Subcutaneous adipose tissue (tissue), 4 donors: ENCODE data around the gene FIGNL2. TPM values are rescaled to one million over a fixed set of nuclear protein-coding genes. Genes with fewer than 3 reads are reported as not detected.

ENCODE experiments used
- total RNA-seq, 4 donors: library from RNA; depleted of rRNA; stranded (reverse); fragments of >200 nt; gene quantifications; one replicate each; pipeline ENCODE4 v1.1.0, GENCODE V29; 2016
- TF ChIP-seq, protein P1 (sequence below): fragments of 450-650 bp; IDR thresholded peaks from one replicate; pipeline ENCODE4 v1.5.1; 2016; ENCODE audit warnings: low read depth, mild to moderate bottlenecking, control low read depth, antibody characterized with exemption, moderate library complexity

FIGNL2 gene
- total RNA-seq, 4 donors from 2014 or later: 0.16 to 1.1 (median 0.37) TPM

DNA sequence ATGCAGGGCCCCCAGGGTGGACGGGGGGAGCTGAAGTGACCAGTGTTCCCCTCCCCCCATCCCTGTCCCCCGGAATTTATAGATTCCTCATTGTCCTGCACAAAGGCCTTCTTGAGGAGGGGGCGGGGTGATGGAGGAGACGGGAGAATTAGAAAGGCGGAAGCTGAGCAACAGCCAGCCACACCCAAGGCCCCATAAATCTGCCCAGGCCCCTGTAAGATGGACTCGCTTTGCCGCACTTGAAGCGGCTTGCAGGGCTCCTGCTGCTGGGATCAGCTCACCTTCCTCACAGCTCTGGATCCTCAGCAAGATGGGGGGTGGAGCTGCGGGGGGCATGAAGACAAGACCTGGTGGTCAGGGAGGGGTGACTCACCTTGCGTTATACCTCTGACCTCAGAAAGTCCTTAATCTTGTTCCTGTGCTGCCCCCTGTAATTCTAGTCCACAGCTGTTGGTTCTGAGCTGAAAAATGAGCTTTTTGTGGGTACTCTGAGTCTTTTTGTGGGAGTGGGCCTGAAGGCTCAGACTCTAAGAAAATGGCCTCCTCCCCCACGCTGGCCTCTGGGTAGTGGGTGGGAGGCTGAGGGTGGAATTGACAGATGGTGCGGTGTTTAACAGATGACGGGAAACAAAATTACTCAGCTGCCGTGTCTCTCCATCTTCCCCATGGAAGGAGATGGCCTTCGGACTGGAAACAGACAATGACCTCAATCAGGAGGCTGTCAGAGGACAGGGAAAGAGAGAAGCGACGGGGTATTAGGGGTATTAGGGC is 23.6 kb upstream of the FIGNL2 start:
- TF ChIP-seq, protein P1, sequence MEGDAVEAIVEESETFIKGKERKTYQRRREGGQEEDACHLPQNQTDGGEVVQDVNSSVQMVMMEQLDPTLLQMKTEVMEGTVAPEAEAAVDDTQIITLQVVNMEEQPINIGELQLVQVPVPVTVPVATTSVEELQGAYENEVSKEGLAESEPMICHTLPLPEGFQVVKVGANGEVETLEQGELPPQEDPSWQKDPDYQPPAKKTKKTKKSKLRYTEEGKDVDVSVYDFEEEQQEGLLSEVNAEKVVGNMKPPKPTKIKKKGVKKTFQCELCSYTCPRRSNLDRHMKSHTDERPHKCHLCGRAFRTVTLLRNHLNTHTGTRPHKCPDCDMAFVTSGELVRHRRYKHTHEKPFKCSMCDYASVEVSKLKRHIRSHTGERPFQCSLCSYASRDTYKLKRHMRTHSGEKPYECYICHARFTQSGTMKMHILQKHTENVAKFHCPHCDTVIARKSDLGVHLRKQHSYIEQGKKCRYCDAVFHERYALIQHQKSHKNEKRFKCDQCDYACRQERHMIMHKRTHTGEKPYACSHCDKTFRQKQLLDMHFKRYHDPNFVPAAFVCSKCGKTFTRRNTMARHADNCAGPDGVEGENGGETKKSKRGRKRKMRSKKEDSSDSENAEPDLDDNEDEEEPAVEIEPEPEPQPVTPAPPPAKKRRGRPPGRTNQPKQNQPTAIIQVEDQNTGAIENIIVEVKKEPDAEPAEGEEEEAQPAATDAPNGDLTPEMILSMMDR: no peak

DNA sequence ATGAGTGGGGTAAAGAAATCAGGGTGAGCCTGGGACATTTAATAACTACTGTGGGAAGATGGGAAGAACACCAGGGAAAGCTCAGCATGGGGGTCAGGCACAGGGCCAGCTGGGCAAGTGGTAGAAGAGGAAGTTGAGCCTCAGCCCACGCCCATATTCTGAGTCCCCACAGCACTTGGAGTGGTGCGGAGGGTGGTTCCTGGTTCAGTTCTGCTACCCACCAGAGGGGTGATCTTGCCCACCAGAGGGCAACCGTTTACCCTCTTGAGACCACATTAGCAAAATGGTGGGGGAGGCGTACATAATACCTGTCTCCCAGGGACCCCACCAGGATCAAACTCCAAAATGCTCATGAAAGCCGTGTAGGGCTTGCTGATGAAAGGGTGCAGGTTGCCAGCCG is 22.6 kb upstream of the FIGNL2 start:
- TF ChIP-seq, protein P1: no peak

- TF ChIP-seq, protein P1: no peak
These were observed 22.0 kb upstream of the FIGNL2 start for GRCh38 chr12:51870504-51870903.

DNA sequence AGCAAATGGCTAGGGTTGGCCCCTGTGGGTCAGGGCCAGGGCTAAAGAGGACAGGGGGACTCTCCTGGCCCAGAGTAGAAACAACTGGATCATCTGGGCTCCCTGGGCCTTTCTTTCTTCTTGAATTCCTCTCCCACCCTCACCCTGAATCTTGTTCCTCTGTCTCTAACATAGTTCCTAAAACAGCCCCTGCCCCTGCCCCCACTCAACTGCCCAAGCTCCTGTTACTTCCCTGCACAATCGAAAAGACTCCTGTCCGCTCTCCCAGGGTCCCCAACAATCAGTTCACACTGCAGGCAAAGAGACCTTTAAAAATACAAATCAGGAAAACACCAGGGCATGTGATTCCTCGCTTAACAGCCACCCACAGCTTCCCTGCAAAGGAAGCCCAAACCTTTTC is 21.4 kb upstream of the FIGNL2 start:
- TF ChIP-seq, protein P1: no peak

DNA sequence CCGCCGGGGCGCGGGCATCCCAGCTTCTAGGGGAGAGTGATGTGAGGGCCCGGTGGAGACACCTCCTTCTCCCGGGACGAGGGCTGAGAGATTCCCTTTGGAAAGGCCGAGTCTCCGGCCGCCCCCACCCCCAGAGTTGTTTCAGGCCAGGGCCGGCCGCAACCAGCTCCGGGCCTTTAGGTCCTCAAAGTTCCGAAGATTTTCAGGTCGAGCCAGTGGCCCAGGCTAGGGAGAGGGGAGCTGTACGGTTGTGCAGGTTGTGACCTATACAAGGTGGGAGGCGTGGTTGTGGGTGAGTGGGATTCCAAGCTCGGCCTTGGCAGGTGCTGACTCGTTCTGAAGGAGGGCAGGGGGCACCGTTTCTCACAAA is 21.0 kb upstream of the FIGNL2 start:
- TF ChIP-seq, protein P1: no peak

GRCh38 chr12:51868821-51869495 is 20.4 kb upstream of the FIGNL2 start:
- TF ChIP-seq, protein P1: no peak

DNA sequence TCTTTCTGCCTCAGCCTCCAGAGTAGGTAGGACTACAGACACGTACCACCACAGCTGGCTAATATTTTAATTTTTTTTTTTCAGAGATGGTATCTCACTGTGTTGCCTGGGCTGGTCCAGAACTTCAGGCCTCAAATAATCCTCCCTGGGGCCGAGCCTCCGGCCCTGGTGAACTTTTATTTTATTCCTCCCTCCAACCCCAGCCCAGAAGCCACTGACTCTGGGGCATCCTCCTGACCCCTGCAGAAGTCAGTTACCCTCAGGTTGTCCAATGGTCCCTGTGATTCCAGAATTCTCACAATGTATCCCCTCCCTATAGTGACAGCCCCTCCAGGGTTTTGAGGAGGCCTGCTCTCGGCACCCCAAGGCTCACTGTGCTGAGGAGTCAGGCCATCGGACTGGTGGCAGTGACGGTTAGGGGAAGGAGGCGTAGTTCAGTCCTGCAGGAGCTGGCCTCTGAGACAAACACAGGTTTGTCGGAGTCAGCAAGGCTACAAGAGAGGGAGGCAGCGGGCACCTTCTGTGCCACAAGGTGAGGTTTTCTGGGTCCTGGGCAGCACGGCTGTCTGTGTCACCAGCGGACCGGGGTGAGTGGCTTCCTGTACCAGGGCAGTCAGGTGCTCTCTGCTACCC is 19.4 kb upstream of the FIGNL2 start:
- TF ChIP-seq, protein P1: no peak
